ENCODE data around the gene ZNF710. TPM values are rescaled to one million over a fixed set of nuclear protein-coding genes. Genes with fewer than 3 reads are reported as not detected.

Gene ZNF710
- total RNA-seq, 1 experiment from 2014 or later = 27.3 TPM

DNA sequence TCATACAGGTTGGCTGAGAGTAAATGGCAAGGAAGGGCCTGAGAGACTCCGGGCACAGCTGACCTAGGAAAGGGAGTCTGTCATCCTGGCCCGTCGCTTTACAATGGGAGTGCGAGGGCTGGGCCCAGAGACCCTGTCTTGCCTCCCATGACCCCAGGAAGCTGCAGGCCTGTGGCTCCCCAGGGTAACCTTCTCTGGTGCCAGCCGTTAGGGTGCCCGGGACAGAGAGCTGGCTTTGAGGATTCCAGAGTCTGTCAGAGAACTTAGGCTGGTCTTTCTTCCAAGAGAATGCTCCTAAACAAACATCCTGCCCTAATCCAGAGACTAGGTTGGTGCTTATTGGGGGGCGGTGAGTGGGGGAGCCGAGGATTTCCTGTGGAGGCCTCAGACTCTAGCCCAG, 18.5 kb downstream of the ZNF710 start:
- Histone ChIP-seq H3K27me3 (replicated peaks; ENCODE audit: insufficient read depth, low read depth, low read length, poor library complexity) (no peaks in the 10 kb centered on the region), H3K4me3 (ENCODE audit: low read depth, low read length, poor library complexity, severe bottlenecking) (no peak overlapping the region), H3K27ac (ENCODE audit: low read depth, low read length, poor library complexity, severe bottlenecking) (peak overlapping the region; percentile 33), H3K4me1 (ENCODE audit: insufficient read depth, low read length, poor library complexity, severe bottlenecking) (peaks cover 17% of the 10 kb centered on the region), H3K36me3 (ENCODE audit: insufficient read depth, low read length, poor library complexity, severe bottlenecking) (no peaks in the 10 kb centered on the region), H3K9me3 (ENCODE audit: low read depth, low read length, poor library complexity, severe bottlenecking) (no peaks in the 10 kb centered on the region)
- intact Hi-C loops (cut with micrococcal nuclease; ENCODE audit: unreplicated experiment) = no loop called here
- no TSS peak for BruUV-seq (replicated peaks)
- ChIA-PET CTCF (no interaction called here), POLR2A (ENCODE audit: low non-redundant PET) (interaction anchor here (0.7 kb wide), 1 partner anchor 18 kb away, joined by 6 read pairs; no protein-coding TSS in a partner anchor)
- TF ChIP-seq EZH2 (IDR thresholded peaks at IDR 0.05; ENCODE audit: borderline replicate concordance, low read depth, low read length, poor library complexity, severe bottlenecking) = no peak
- TF ChIP-seq, protein P1, sequence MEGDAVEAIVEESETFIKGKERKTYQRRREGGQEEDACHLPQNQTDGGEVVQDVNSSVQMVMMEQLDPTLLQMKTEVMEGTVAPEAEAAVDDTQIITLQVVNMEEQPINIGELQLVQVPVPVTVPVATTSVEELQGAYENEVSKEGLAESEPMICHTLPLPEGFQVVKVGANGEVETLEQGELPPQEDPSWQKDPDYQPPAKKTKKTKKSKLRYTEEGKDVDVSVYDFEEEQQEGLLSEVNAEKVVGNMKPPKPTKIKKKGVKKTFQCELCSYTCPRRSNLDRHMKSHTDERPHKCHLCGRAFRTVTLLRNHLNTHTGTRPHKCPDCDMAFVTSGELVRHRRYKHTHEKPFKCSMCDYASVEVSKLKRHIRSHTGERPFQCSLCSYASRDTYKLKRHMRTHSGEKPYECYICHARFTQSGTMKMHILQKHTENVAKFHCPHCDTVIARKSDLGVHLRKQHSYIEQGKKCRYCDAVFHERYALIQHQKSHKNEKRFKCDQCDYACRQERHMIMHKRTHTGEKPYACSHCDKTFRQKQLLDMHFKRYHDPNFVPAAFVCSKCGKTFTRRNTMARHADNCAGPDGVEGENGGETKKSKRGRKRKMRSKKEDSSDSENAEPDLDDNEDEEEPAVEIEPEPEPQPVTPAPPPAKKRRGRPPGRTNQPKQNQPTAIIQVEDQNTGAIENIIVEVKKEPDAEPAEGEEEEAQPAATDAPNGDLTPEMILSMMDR (conservative IDR thresholded peaks at IDR 0.05; ENCODE audit: low read depth, low read length) = no peak
- no peak for DNase-seq (ENCODE audit: low spot score)

DNA sequence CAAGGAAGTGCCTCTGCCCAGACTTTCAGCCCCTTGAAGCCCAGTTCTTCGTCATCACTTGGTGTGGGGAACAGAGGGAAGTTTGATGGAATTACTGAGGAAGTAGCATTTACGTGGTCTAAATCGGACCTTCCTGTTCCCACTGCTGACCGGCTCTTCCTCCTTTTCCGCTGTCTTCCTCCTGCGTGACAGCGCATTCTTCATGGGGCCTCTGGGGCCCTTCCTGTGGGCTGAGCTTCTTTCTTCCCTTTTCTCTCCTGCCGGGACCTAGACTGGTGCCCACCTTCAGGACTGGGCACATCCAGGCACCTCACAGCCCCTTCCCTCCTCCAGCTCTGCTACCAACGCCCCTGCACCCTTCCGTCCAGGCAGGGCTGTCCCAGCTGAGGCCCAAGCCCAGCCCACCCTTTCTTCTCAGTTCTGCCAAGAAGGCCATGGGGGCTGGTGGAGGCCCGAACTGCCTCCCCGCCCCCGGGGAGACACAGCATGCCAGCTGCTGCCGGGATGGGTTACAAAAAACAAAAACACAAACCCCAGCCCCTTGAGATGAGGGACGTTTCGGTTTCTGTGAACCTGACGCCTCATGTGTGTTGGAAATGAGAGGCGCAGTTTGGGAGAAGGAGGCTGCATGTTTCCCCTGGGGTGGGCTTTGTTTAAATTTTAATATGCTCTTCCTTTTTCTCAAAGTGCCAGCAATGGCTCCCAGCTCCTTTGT, 19.1 kb downstream of the ZNF710 start:
- no TSS peak for BruUV-seq (replicated peaks)

DNA sequence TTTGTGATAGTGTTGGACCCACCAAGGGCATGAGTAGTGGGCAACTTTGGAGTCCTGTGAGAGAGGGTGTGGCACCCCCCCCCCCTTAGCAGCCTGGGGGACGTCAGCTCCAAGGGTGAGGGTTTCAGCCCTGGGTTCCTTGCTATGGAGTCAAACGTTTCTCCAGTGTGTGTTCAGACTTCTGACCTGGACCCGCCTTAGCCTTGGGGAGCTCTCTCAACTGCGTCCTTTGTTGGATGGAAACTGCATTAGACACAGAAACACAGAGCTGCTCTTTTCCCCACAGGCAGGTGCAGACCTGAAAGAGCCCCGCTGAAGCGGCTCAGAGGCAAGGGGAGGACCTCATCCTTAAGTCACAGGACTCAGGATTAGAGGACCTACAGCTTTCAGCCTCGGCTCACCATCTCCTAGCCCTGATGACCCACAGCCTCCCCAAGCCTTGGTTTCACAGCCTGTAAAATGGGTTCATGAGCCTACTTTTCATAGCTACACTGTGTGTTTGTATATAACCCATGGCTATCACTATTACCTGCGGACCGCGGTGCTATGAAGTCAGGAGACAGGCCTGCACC, 19.9 kb downstream of the ZNF710 start:
- Histone ChIP-seq H3K4me3 (ENCODE audit: low read depth, low read length, poor library complexity, severe bottlenecking) (no peak overlapping the region), H3K9me3 (ENCODE audit: low read depth, low read length, poor library complexity, severe bottlenecking) (no peaks in the 10 kb centered on the region), H3K36me3 (ENCODE audit: insufficient read depth, low read length, poor library complexity, severe bottlenecking) (no peaks in the 10 kb centered on the region), H3K27me3 (replicated peaks; ENCODE audit: insufficient read depth, low read depth, low read length, poor library complexity) (no peaks in the 10 kb centered on the region), H3K4me1 (ENCODE audit: insufficient read depth, low read length, poor library complexity, severe bottlenecking) (peaks cover 17% of the 10 kb centered on the region), H3K27ac (ENCODE audit: low read depth, low read length, poor library complexity, severe bottlenecking) (no peak overlapping the region)
- POLR2A ChIA-PET (ENCODE audit: low non-redundant PET) = no interaction called here
- CTCF ChIA-PET = interaction anchor here (0.5 kb wide), 1 partner anchor 252 kb away, joined by 15 read pairs; no protein-coding TSS in a partner anchor
- TF ChIP-seq, protein P1 (conservative IDR thresholded peaks at IDR 0.05; ENCODE audit: low read depth, low read length) = no peak
- TF ChIP-seq EZH2 (IDR thresholded peaks at IDR 0.05; ENCODE audit: borderline replicate concordance, low read depth, low read length, poor library complexity, severe bottlenecking) = no peak
- no TSS peak for BruUV-seq (replicated peaks)
- DNase-seq (ENCODE audit: low spot score) = no peak
- intact Hi-C loops (cut with micrococcal nuclease; ENCODE audit: unreplicated experiment) = no loop called here

More for the DNA sequence above, 19.1 kb downstream of the ZNF710 start:
- DNase-seq (ENCODE audit: low spot score) = no peak
- ChIA-PET CTCF (interaction anchor here (0.5 kb wide), 1 partner anchor 251 kb away, joined by 15 read pairs; no protein-coding TSS in a partner anchor), POLR2A (ENCODE audit: low non-redundant PET) (no interaction called here)
- peak overlapping the region; percentile 33 for H3K27ac ChIP-seq (ENCODE audit: low read depth, low read length, poor library complexity, severe bottlenecking)
- H3K27me3 ChIP-seq (replicated peaks; ENCODE audit: insufficient read depth, low read depth, low read length, poor library complexity) = no peaks in the 10 kb centered on the region
- H3K36me3 ChIP-seq (ENCODE audit: insufficient read depth, low read length, poor library complexity, severe bottlenecking) = no peaks in the 10 kb centered on the region
- no peak for TF ChIP-seq EZH2 (IDR thresholded peaks at IDR 0.05; ENCODE audit: borderline replicate concordance, low read depth, low read length, poor library complexity, severe bottlenecking)
- TF ChIP-seq, protein P1 (conservative IDR thresholded peaks at IDR 0.05; ENCODE audit: low read depth, low read length) = no peak
- intact Hi-C loops (cut with micrococcal nuclease; ENCODE audit: unreplicated experiment) = no loop called here
- H3K9me3 ChIP-seq (ENCODE audit: low read depth, low read length, poor library complexity, severe bottlenecking) = no peaks in the 10 kb centered on the region
- peaks cover 17% of the 10 kb centered on the region for H3K4me1 ChIP-seq (ENCODE audit: insufficient read depth, low read length, poor library complexity, severe bottlenecking)
- H3K4me3 ChIP-seq (ENCODE audit: low read depth, low read length, poor library complexity, severe bottlenecking) = no peak overlapping the region

All from A673 (cell line).